Measurements from ENCODE around the gene ATXN1. TPM values are rescaled to one million over a fixed set of nuclear protein-coding genes. Genes with fewer than 3 reads are reported as not detected.
A peak's percentile ranks its signal among the peaks of the same experiment; 100 is the strongest.

Gene ATXN1
- total RNA-seq, 4 donors from 2014 or later: 24.9 to 48.0 (median 36.8) TPM

- Histone ChIP-seq H3K27ac (peak overlapping the region in 2 of 4 donors; percentile 22 to 62), H3K36me3 (no peaks in the 10 kb centered on the region), H3K9me3 (no peaks in the 10 kb centered on the region), H3K4me1 (peaks cover 0 to 15% (median 9%) of the 10 kb centered on the region in 4 donors), H3K27me3 (no peaks in the 10 kb centered on the region), H3K4me3 (no peak overlapping the region)
- no peak for TF ChIP-seq POLR2A (IDR thresholded peaks at IDR 0.05)
- no peak for TF ChIP-seq EP300 (IDR thresholded peaks at IDR 0.05)
- TF ChIP-seq CTCF (IDR thresholded peaks at IDR 0.05): no peak
- DNase-seq (ENCODE audit: low spot score in 2 of 2): no peak
- 58 to 64% methylated on average over 7 of the region's 7 CpGs for WGBS, 2 donors
These were observed 340.4 kb downstream of the ATXN1 start for GRCh38 chr6:16420715-16421461.

GRCh38 chr6:16420337-16420714, 340.9 kb downstream of the ATXN1 start:
- H3K36me3 ChIP-seq: no peaks in the 10 kb centered on the region
- H3K27me3 ChIP-seq: no peaks in the 10 kb centered on the region
- 74 to 78% methylated on average over 2 of the region's 2 CpGs for WGBS, 2 donors
- H3K27ac ChIP-seq: peak overlapping the region in 2 of 4 donors; percentile 22 to 62
- DNase-seq (ENCODE audit: low spot score in 2 of 2): no peak
- no peak for TF ChIP-seq EP300 (IDR thresholded peaks at IDR 0.05)
- no peak for TF ChIP-seq POLR2A (IDR thresholded peaks at IDR 0.05)
- no peak for TF ChIP-seq CTCF (IDR thresholded peaks at IDR 0.05)
- H3K4me1 ChIP-seq: peaks cover 0 to 15% (median 9%) of the 10 kb centered on the region in 4 donors
- no peak overlapping the region for H3K4me3 ChIP-seq
- no peaks in the 10 kb centered on the region for H3K9me3 ChIP-seq

DNA sequence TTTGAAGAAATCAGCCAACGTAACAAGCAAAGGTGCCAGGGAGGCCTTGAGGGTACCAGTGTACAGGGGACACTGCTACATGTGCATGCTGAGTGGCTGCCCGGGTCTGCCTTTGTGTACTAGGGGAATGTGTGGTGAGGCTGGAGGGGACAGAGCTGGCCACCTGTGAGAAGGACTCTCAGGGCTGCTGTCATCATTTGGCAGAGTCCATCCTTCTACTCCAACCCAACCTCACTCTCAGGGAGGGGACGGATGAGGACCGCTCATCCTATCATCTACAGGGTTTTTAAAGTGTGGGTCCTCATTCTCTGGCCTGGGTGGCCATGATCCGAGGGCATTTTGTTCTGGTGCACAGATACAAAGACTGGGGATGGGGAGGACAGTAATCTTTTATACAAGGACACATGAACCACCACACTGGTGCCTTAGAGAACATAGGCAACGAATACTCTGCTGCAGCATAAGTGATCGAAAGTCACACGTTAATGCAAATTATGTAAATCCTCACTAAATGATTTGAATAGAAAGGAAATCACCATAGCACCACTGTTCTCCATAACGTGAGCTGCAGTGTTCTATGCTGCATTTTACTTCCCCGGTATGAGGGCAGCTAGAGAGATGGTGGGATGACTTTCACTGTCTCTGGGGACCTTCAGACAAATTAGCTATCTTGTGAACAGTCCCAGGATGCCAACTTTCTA, 341.5 kb downstream of the ATXN1 start:
- H3K36me3 ChIP-seq: no peaks in the 10 kb centered on the region
- H3K27me3 ChIP-seq: no peaks in the 10 kb centered on the region
- H3K4me1 ChIP-seq: peaks cover 0 to 15% (median 9%) of the 10 kb centered on the region in 4 donors
- no peak for DNase-seq (ENCODE audit: low spot score in 2 of 2)
- TF ChIP-seq POLR2A (IDR thresholded peaks at IDR 0.05) (no peak), CTCF (IDR thresholded peaks at IDR 0.05) (no peak)
- WGBS, 2 donors: 82 to 95% methylated on average over 10 of the region's 10 CpGs
- H3K4me3 ChIP-seq: no peak overlapping the region
- H3K27ac ChIP-seq: peak overlapping the region in 1 of 4 donors; percentile 62
- H3K9me3 ChIP-seq: no peaks in the 10 kb centered on the region

- H3K4me1 ChIP-seq: peaks cover 0 to 25% (median 11%) of the 10 kb centered on the region in 4 donors
- no peaks in the 10 kb centered on the region for H3K27me3 ChIP-seq
- no peak overlapping the region for H3K27ac ChIP-seq
- TF ChIP-seq CTCF (IDR thresholded peaks at IDR 0.05) (no peak), POLR2A (IDR thresholded peaks at IDR 0.05) (no peak), EP300 (IDR thresholded peaks at IDR 0.05) (no peak)
- H3K4me3 ChIP-seq: no peak overlapping the region
- 44 to 72% methylated on average over 2 of the region's 2 CpGs for WGBS, 2 donors
- no peaks in the 10 kb centered on the region for H3K9me3 ChIP-seq
- no peak for DNase-seq (ENCODE audit: low spot score in 2 of 2)
- no peaks in the 10 kb centered on the region for H3K36me3 ChIP-seq
These were observed 343.1 kb downstream of the ATXN1 start for GRCh38 chr6:16418151-16418550.

- 84 to 86% methylated on average over 6 of the region's 6 CpGs for WGBS, 2 donors
- no peaks in the 10 kb centered on the region for H3K36me3 ChIP-seq
- TF ChIP-seq POLR2A (IDR thresholded peaks at IDR 0.05) (no peak), EP300 (IDR thresholded peaks at IDR 0.05) (no peak), CTCF (IDR thresholded peaks at IDR 0.05) (no peak)
- peaks cover 0 to 35% (median 6%) of the 10 kb centered on the region in 4 donors for H3K4me1 ChIP-seq
- H3K27me3 ChIP-seq: no peaks in the 10 kb centered on the region
- H3K27ac ChIP-seq: no peak overlapping the region
- H3K4me3 ChIP-seq: no peak overlapping the region
- H3K9me3 ChIP-seq: no peaks in the 10 kb centered on the region
- DNase-seq (ENCODE audit: low spot score in 2 of 2): no peak
These were observed 345.6 kb downstream of the ATXN1 start for GRCh38 chr6:16415677-16416076.
